Spleen (tissue), 11 donors: ENCODE results near the gene ZBTB3. TPM values are rescaled to one million over a fixed set of nuclear protein-coding genes. Genes with fewer than 3 reads are reported as not detected.
A peak's percentile ranks its signal among the peaks of the same experiment; 100 is the strongest.

Experiments used
- DNase-seq: peaks from one replicate; pipeline ENCODE4 v3.0.0-alpha.2; 2020
- H3K27ac ChIP-seq, 8 donors: fragments of 200-600 bp; sonication (generic) in 7 of 8; 1 replicate in 4 of 8; 2 replicates in 4 of 8; pipeline versions ENCODE4 v1.5.0 to v1.8.0; 2016 to 2021; ENCODE audit warnings: inconsistent platforms in 4 of 8, mild to moderate bottlenecking in 4 of 8, moderate library complexity in 1 of 8
- H3K27me3 ChIP-seq, 7 donors: fragments of 200-600 bp; sonication (generic) in 6 of 7; replicated peaks in 1 of 7; 1 replicate in 4 of 7; 2 replicates in 3 of 7; pipeline versions ENCODE4 v1.5.0 to v1.8.0; 2016 to 2021; ENCODE audit warnings: inconsistent platforms in 3 of 7, mild to moderate bottlenecking in 1 of 7
- H3K36me3 ChIP-seq, 6 donors: fragments of 200-600 bp; sonication (generic) in 5 of 6; 1 replicate in 4 of 6; 2 replicates in 2 of 6; pipeline versions ENCODE4 v1.5.0 to v1.8.0; 2016 to 2021; ENCODE audit warnings: inconsistent platforms in 2 of 6
- H3K4me1 ChIP-seq, 6 donors: fragments of 200-600 bp; sonication (generic) in 5 of 6; 1 replicate in 3 of 6; 2 replicates in 3 of 6; pipeline versions ENCODE4 v1.5.0 to v1.8.0; 2016 to 2021; ENCODE audit warnings: inconsistent platforms in 3 of 6
- H3K4me3 ChIP-seq, 8 donors: fragments of 200-600 bp; sonication (generic) in 7 of 8; 1 replicate in 4 of 8; 2 replicates in 4 of 8; pipeline versions ENCODE4 v1.5.0 to v1.8.0; 2016 to 2021; ENCODE audit warnings: inconsistent platforms in 4 of 8, mild to moderate bottlenecking in 4 of 8, moderate library complexity in 2 of 8
- H3K9me3 ChIP-seq, 8 donors: fragments of 200-600 bp; sonication (generic) in 7 of 8; 1 replicate in 4 of 8; 2 replicates in 4 of 8; pipeline versions ENCODE4 v1.5.0 to v1.8.0; 2016 to 2021; ENCODE audit warnings: inconsistent platforms in 4 of 8
- CTCF ChIP-seq, 11 experiments: fragments of 200-600 bp in 7 of 11; fragments of 450-650 bp in 4 of 11; sonication (generic) in 4 of 11; IDR thresholded peaks in 8 of 11; conservative IDR thresholded peaks in 3 of 11; 1 replicate in 7 of 11; 2 replicates in 4 of 11; pipeline versions ENCODE4 v1.4.0 to v1.8.0; 2016 to 2021; ENCODE audit warnings: antibody characterized with exemption in 11 of 11, inconsistent platforms in 4 of 11, mild to moderate bottlenecking in 1 of 11
- POLR2A ChIP-seq, 3 donors: fragments of 450-650 bp; IDR thresholded peaks; one replicate each; pipeline ENCODE4 v1.5.1; 2017; ENCODE audit warnings: antibody characterized with exemption in 3 of 3, mild to moderate bottlenecking in 1 of 3
- POLR2AphosphoS5 ChIP-seq, 3 donors: sonication (generic); formaldehyde crosslinking; IDR thresholded peaks; one replicate each; pipeline ENCODE4 v1.5.1; 2017; ENCODE audit warnings: antibody characterized with exemption in 3 of 3
- WGBS, 5 donors: extraction: QIAGEN DNeasy Blood & Tissue Kit in 3 of 5; methylation state at CpG; one replicate each; pipeline versions ENCODE4 v1.1.5 to v1.1.7; 2013 to 2018; 5-methylcytosine and 5-hydroxymethylcytosine counted together
- intact Hi-C: fragments of 100-400 bp; cut with DNase I; formaldehyde crosslinking; loops from one replicate; pipeline ENCODE4 v1.15.0; 2023; ENCODE audit warnings: low total_unique reads
- polyA plus RNA-seq, 3 donors: library from polyadenylated mRNA; stranded (reverse); fragments of 200-250 nt; gene quantifications; one replicate each; pipeline ENCODE4 v1.2.1, GENCODE V29; 2013
- total RNA-seq, 7 donors: library from RNA; depleted of rRNA in 3 of 7; stranded (reverse); fragments of >200 nt in 3 of 7; fragmentation: NEBNext Ultra II Directional in 4 of 7; extraction: Animal tissue kit (Norgen Biotek cat#: 25700) in 4 of 7; gene quantifications; one replicate each; pipeline versions ENCODE4 v1.1.0 to v1.2.1, GENCODE V29; 2016 to 2021
- donor health status: healthy with polysubstance abuse.
- donor health status: DM: no; HTN: no; CAD: no; lungs with moderate emphysema.
- donor health status: DM: no; HTN: no; CAD: no.
- donor health status: Bipolar disorder and iron deficiency.
- donor health status: healthy.
- donor health status: DM: no; HTN: no; CAD: no.
- donor health status: DM: yes; HTN: yes; CAD: no.

ZBTB3 gene
- total and polyA plus RNA-seq, 10 donors, result 3.2 to 14.5 (median 10.0) TPM

- no peak for DNase-seq
- TF ChIP-seq POLR2AphosphoS5 (IDR thresholded peaks at IDR 0.05), result no peak
- TF ChIP-seq POLR2A (IDR thresholded peaks at IDR 0.05), result no peak
- no peak for TF ChIP-seq CTCF (IDR thresholded peaks at IDR 0.05 in 8 of 11, conservative IDR thresholded peaks at IDR 0.05 in 3 of 11)
- intact Hi-C loops, result no loop called here
- peaks cover 14 to 73% (median 44%) of the 10 kb centered on the region in 6 donors for H3K4me1 ChIP-seq
- H3K4me3 ChIP-seq, result peak overlapping the region in 4 of 8 donors; percentile 79 to 99 (median 96)
- H3K27ac ChIP-seq, result peak overlapping the region in 1 of 8 donors; percentile 98
- H3K27me3 ChIP-seq, result no peaks in the 10 kb centered on the region
- WGBS, 5 donors, result 58 to 72% (median 65%) methylated on average over 8 of the region's 8 CpGs
- H3K9me3 ChIP-seq, result no peaks in the 10 kb centered on the region
- peaks cover 23 to 53% (median 49%) of the 10 kb centered on the region in 6 donors for H3K36me3 ChIP-seq
These were observed 29.8 kb downstream of the ZBTB3 start for GRCh38 chr11:62724171-62724570.

GRCh38 chr11:62721994-62722393 lies 32.0 kb downstream of the ZBTB3 start:
- 78 to 93% (median 86%) methylated on average over 7 of the region's 7 CpGs for WGBS, 5 donors
- DNase-seq, result no peak

GRCh38 chr11:62719302-62719978 lies 34.5 kb downstream of the ZBTB3 start:
- intact Hi-C loops, result no loop called here

More at GRCh38 chr11:62721994-62722393, 32.0 kb downstream of the ZBTB3 start:
- TF ChIP-seq POLR2A (IDR thresholded peaks at IDR 0.05) (no peak), POLR2AphosphoS5 (IDR thresholded peaks at IDR 0.05) (no peak), CTCF (IDR thresholded peaks at IDR 0.05 in 8 of 11, conservative IDR thresholded peaks at IDR 0.05 in 3 of 11) (no peak)
- Histone ChIP-seq H3K4me3 (no peak overlapping the region), H3K36me3 (peaks cover 23 to 75% (median 71%) of the 10 kb centered on the region in 6 donors), H3K27me3 (no peaks in the 10 kb centered on the region), H3K9me3 (no peaks in the 10 kb centered on the region), H3K4me1 (peaks cover 14 to 89% (median 45%) of the 10 kb centered on the region in 6 donors), H3K27ac (no peak overlapping the region)
- intact Hi-C loops, result no loop called here

More at GRCh38 chr11:62719302-62719978, 34.5 kb downstream of the ZBTB3 start:
- TF ChIP-seq POLR2A (IDR thresholded peaks at IDR 0.05) (no peak), POLR2AphosphoS5 (IDR thresholded peaks at IDR 0.05) (no peak), CTCF (IDR thresholded peaks at IDR 0.05 in 8 of 11, conservative IDR thresholded peaks at IDR 0.05 in 3 of 11) (no peak)
- no peak overlapping the region for H3K4me3 ChIP-seq
- H3K27ac ChIP-seq, result no peak overlapping the region
- peaks cover 7 to 90% (median 34%) of the 10 kb centered on the region in 6 donors for H3K4me1 ChIP-seq
- 73 to 80% (median 75%) methylated on average over 2 of the region's 2 CpGs for whole genome bisulfite sequencing, 5 donors
- H3K36me3 ChIP-seq, result peaks cover 23 to 100% (median 95%) of the 10 kb centered on the region in 6 donors
- H3K9me3 ChIP-seq, result no peaks in the 10 kb centered on the region
- no peaks in the 10 kb centered on the region for H3K27me3 ChIP-seq
- DNase-seq, result no peak
